Kidney (tissue), 14 donors: ENCODE results near the gene LDLRAD3. TPM values are rescaled to one million over a fixed set of nuclear protein-coding genes. Genes with fewer than 3 reads are reported as not detected.

ENCODE experiments used
- DNase-seq, 5 donors: peaks; one replicate each; pipeline ENCODE4 v3.0.0-alpha.2; 2013 to 2020
- FAIRE-seq: peaks from 2 replicates; lab custom pipeline; 2012; peaks lifted over from hg19 to GRCh38; lab: Jason Lieb, UNC
- H3K27ac ChIP-seq, 2 donors: one replicate each; pipeline ENCODE4 v1.7.0; 2013; ENCODE audit warnings: low read depth in 2 of 2, low read length in 2 of 2, inconsistent platforms in 1 of 2
- H3K27me3 ChIP-seq: one replicate; pipeline ENCODE4 v1.7.1; 2013; ENCODE audit warnings: low read length, inconsistent platforms; ENCODE audit not compliant: control insufficient read depth, insufficient read depth
- H3K36me3 ChIP-seq, 3 donors: one replicate each; pipeline versions ENCODE4 v1.7.0 to v1.7.1; 2013; ENCODE audit warnings: low read length in 3 of 3, control low read depth in 1 of 3, inconsistent platforms in 1 of 3; ENCODE audit not compliant: insufficient read depth in 3 of 3, control insufficient read depth in 2 of 3
- H3K4me1 ChIP-seq, 3 donors: one replicate each; pipeline versions ENCODE4 v1.7.0 to v1.7.1; 2013; ENCODE audit warnings: low read length in 3 of 3, inconsistent platforms in 1 of 3, low read depth in 1 of 3; ENCODE audit not compliant: control insufficient read depth in 2 of 3, insufficient read depth in 2 of 3
- H3K4me3 ChIP-seq, 3 donors: one replicate each; pipeline versions ENCODE4 v1.7.0 to v1.8.1; 2013; ENCODE audit warnings: low read length in 3 of 3, control low read depth in 1 of 3, inconsistent platforms in 1 of 3
- H3K9ac ChIP-seq, 3 donors: one replicate each; pipeline versions ENCODE4 v1.7.0 to v1.7.1; 2013; ENCODE audit warnings: low read length in 3 of 3, control low read depth in 1 of 3, inconsistent platforms in 1 of 3
- H3K9me3 ChIP-seq, 3 donors: one replicate each; pipeline versions ENCODE4 v1.7.0 to v1.7.1; 2013; ENCODE audit warnings: low read length in 3 of 3, control low read depth in 1 of 3, inconsistent platforms in 1 of 3; ENCODE audit not compliant: control insufficient read depth in 2 of 3, insufficient read depth in 1 of 3
- CTCF ChIP-seq: IDR thresholded peaks from 3 replicates; pipeline ENCODE4 v1.5.1; 2012; ENCODE audit warnings: mild to moderate bottlenecking, moderate library complexity, borderline replicate concordance; ENCODE audit not compliant: insufficient read depth; ENCODE audit errors: extremely low read depth
- intact Hi-C: fragments of 100-400 bp; cut with DNase I; formaldehyde crosslinking; loops from one replicate; pipeline ENCODE4 v1.11.1; 2022
- polyA plus RNA-seq: library from polyadenylated mRNA; stranded (reverse); fragments of 350-450 nt; fragmentation: Illumina TruSeq; extraction: RNeasy Lipid Tissue Mini Kit (QIAGEN cat#74804); gene quantifications from one replicate; pipeline ENCODE4 v1.2.3, GENCODE V29; 2014; ENCODE audit warnings: low read depth, low replicate concordance; ENCODE audit not compliant: insufficient read depth
- total RNA-seq: library from RNA; stranded (reverse); fragmentation: NEBNext Ultra II Directional; extraction: Animal tissue kit (Norgen Biotek cat#: 25700); gene quantifications from one replicate; pipeline ENCODE4 v1.2.1, GENCODE V29; 2021
- donor health status: control.
- donor health status: control.
- donor health status: control.
- donor health status: control.
- donor health status: control.
- donor health status: DM: yes; HTN: yes; CAD: no.
- donor health status: Normal renal cell carcinoma (clear cell type).

The LDLRAD3 gene
- total and polyA plus RNA-seq, 2 donors from 2014 or later = 1.2 to 14.2 TPM

- Histone ChIP-seq H3K9ac (no peak overlapping the region), H3K27ac (no peak overlapping the region), H3K36me3 (no peaks in the 10 kb centered on the region), H3K4me1 (no peaks in the 10 kb centered on the region), H3K27me3 (no peaks in the 10 kb centered on the region), H3K4me3 (no peak overlapping the region), H3K9me3 (no peaks in the 10 kb centered on the region)
- intact Hi-C loops = no loop called here
- TF ChIP-seq CTCF = no peak
- FAIRE-seq (no peak), DNase-seq (no peak)
Observed at GRCh38 chr11:35945137-35945518, 1.3 kb downstream of the LDLRAD3 start.

DNA sequence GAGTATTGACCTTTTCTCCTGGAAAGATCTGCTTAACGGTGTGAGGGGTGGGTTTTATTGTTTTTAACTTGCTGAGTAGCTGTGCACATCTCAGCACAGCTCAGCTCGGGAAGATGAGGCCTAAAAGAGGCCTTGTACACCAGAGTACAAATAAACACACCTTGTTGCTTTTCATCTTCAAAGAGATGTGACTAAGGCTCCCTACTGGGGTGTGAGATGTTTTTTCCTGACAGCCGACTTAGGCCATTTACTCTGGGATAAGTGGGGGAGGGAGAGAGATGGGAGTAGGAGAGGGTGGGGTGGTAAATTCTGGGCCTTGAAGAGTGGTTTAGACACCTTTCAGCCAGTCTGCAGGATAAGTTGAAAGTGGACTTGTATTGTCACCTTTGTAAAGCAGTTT is 2.9 kb downstream of the LDLRAD3 start:
- intact Hi-C loops = no loop called here
- H3K9me3 ChIP-seq = no peaks in the 10 kb centered on the region
- H3K9ac ChIP-seq = no peak overlapping the region
- H3K27ac ChIP-seq = no peak overlapping the region
- H3K27me3 ChIP-seq = no peaks in the 10 kb centered on the region
- FAIRE-seq = no peak
- no peak for DNase-seq
- no peak overlapping the region for H3K4me3 ChIP-seq
- H3K36me3 ChIP-seq = no peaks in the 10 kb centered on the region
- TF ChIP-seq CTCF = no peak
- H3K4me1 ChIP-seq = no peaks in the 10 kb centered on the region

- TF ChIP-seq CTCF = no peak
- FAIRE-seq (no peak), DNase-seq (no peak)
- no peak overlapping the region for H3K4me3 ChIP-seq
- no peak overlapping the region for H3K9ac ChIP-seq
- H3K9me3 ChIP-seq = no peaks in the 10 kb centered on the region
- no peaks in the 10 kb centered on the region for H3K4me1 ChIP-seq
- H3K36me3 ChIP-seq = no peaks in the 10 kb centered on the region
- H3K27me3 ChIP-seq = no peaks in the 10 kb centered on the region
- H3K27ac ChIP-seq = no peak overlapping the region
- intact Hi-C loops = no loop called here
Observed at GRCh38 chr11:35947437-35947836, 3.6 kb downstream of the LDLRAD3 start.

GRCh38 chr11:35949242-35949641 is 5.4 kb downstream of the LDLRAD3 start:
- no peaks in the 10 kb centered on the region for H3K36me3 ChIP-seq
- no peaks in the 10 kb centered on the region for H3K27me3 ChIP-seq
- no peak overlapping the region for H3K4me3 ChIP-seq
- TF ChIP-seq CTCF = no peak
- no peak overlapping the region for H3K27ac ChIP-seq
- intact Hi-C loops = no loop called here
- H3K9ac ChIP-seq = no peak overlapping the region
- no peaks in the 10 kb centered on the region for H3K9me3 ChIP-seq
- no peak for DNase-seq
- FAIRE-seq = no peak
- H3K4me1 ChIP-seq = no peaks in the 10 kb centered on the region
